HG02840 (cell line): Measurements from ENCODE around the gene NHS.

Source experiments
- ATAC-seq: cut with Tn5 transposase; IDR thresholded peaks from one replicate; pipeline ENCODE4 v1.9.1; 2021; ENCODE audit warnings: mild to moderate bottlenecking, moderate library complexity, moderate number of reproducible peaks; ENCODE audit not compliant: unreplicated experiment, low FRiP score

Gene NHS

DNA sequence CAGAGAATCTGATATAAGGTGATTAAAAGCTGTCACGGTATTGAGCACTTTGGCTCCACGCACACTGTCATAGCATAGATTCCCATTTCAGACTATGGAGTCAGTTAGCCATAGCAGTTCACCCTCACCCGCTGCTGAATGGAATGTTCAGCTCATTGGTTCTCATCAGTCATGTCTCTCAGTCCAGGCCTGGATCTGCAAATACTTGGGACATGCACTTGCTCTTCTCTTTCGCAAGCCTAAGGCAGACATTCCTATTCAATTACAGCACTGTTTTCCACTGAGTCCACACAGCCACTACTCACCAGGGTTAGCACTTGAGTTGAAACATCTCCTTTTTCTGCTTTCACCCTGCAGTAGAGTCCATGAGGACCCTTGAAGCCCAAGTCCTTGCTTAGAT is 331.7 kb downstream of the NHS start:
- ATAC-seq, result no peak

DNA sequence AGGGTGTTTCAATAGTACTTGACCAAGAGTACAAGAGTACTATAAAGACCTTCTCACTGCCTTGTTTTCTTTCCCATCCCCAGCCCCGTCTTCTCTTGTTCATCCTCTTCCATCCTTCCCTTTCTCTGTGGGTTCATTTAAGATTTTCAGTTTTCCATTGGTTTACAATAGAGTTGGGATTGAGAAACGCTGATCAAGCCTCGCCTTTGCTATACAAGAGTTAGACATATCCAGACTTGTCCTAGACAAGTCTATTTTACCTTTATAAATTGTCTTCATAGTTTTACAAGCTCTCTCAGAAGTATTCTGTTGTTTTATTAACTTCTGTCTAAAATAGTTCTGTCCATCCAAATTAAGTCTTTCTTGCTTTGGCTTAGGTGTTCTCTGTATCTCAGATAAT is 332.7 kb downstream of the NHS start:
- no peak for ATAC-seq

DNA sequence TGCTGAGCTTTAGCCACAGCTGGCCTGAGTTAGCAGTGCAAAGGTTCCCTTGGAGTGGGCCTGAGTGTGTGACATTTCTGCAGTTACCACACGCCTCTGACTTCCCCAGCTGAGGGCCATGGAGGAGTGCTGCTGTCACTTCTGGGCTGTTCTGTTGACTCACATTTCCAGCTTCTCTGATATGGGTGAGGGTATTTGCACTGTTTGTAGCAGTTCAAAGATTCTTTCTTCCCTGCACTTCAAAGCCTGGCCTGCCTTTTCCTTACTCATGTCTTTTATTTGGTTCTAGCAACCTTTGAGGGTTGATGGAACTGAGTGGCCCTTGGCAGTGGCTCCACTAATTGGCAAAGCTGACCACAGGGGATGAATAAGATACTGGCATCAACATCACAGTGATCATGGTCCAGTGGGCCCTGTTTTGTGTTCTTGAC is 335.9 kb downstream of the NHS start:
- ATAC-seq, result no peak

DNA sequence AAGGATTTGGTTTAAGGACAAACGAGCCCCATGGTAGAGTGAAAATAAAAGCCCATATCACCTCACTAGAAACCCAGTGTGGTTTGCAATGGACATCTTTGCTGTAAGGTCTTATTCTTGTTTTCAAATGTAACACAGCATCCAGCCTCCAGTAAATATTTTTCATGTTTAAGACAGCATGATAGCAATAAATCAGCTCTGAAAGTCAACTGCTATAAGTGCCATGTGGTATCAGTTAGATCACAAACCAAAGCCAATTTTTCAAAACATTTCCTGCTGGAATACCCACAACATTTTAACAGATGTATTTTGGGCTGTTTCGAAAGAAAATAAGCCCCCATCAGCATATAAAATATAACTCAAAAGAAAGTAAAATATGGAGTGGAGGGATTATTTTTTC is 338.3 kb downstream of the NHS start:
- ATAC-seq, result no peak

DNA sequence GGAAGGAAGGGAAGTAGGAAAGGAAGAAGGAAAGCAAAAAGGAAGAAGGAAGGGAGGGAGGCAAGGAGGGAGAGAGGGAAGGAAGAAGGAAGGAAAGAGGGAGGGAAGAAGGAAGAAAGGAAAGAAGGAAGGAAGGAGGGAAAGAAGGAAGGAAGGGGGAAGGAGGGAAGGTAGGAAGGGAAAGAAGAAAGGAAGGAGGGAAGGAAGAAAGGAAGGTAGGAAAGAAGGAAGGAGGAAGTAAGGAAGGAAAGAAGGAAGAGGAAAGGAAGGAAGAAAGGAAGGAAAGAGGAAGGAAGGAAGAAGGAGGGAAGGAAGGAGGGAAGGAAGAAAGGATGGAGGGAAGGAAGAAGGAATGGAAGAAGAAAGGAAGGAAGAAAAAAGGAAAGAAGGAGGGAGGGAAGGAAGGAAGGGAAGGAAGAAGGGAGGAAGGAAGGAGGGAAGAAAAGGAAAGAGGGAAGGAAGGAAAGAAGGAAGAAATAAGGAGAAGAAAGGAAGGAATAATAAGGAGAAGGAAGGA is 343.7 kb downstream of the NHS start:
- ATAC-seq, result no peak

DNA sequence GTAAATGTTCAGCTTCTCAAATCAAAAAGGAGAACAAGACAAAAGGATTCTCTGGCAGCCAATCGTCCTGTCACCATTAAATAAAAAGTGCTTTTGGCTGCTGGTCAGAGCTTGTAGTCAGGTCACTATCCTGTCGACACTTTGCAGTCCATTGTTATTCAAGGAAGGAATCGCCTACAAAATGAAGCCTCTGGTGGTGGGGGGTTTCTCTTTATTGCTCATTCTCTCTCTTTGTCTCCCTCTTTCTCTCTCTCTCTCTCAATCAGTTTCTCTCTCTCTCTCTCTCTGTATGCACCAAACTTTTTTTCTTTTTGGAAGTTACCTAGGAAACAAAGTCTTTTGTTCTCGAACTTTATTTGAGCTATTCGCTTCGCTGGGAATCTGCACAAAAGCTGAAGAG is 344.7 kb downstream of the NHS start:
- no peak for ATAC-seq

DNA sequence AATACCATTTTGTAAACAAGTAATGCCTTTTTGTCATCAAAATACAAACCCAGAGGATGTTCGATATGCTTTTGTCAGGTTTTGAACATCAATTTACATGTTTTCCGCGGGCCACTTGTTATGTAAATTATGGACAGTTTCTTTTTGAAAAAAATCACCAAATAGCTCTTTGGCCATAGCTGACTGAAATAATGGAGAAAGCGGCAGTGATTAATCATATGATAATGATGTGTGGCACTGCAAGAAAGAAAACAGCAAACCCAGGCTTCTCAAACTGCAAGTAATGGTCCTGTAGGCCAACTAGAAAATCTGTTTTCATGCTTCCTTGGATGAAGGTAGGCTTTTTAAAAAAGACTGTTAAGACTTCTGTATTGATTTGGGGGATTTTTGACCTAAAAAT is 346.7 kb downstream of the NHS start:
- no peak for ATAC-seq

DNA sequence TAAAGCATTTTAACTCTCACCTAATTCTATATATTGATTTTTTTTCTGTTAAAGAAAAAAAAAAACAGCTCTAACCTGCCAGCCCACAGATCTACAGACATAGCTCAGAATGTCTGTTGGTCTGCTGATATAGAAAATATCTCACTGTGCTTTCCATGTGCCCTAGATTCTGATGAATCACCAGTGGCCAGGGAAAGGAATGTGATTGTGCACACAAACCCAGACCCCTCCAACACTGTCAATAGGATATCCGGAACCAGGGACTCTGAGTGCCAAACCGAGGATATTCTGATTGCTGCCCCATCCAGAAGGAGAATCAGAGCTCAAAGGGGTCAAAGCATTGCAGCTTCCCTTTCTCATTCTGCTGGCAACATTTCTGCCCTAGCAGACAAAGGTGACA is 350.2 kb downstream of the NHS start:
- ATAC-seq, result no peak

DNA sequence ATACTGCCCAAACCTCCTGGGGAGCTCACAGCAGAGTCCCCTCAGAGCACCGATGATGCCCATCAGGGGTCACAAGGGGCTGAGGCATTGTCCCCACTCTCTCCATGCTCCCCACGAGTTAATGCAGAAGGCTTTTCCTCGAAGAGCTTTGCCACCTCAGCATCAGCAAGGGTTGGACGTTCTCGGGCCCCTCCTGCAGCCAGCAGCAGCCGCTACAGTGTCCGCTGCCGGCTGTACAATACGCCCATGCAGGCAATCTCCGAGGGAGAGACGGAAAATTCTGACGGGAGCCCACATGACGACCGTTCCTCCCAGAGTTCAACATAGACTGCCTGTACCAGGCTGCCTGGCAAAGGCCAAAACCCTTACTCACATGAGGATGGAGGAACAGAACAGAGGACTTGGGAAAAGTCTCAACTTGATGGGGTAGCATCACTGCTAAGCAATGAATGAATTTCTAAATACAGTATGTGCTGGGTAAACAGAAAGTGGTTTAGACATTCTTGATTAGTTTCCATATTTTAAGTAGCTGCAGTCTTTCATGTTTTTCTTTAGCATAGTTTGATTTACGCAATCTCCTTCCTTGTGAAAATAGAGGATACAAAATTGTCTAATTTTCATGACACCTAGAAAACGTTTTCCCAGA is 357.3 kb downstream of the NHS start:
- ATAC-seq, result no peak

DNA sequence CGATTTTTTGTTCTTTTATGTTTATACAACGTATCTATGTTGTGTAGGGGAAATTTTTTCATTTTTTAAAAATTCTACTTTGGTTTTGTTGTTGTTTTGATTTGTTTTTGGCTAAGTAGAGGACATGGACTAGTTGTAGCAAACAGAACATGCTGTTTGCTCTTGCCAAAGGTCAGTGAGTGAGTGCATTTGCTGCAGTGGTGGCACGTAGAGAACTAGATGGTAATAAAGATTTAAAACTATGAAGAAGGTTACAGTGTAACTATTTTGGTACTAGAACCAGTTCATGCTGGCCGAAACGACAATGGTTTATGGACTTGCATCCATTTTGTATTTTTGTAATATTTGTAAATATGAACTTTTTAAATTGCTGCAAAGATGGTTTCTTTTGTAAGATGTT is 360.4 kb downstream of the NHS start:
- ATAC-seq, result no peak

DNA sequence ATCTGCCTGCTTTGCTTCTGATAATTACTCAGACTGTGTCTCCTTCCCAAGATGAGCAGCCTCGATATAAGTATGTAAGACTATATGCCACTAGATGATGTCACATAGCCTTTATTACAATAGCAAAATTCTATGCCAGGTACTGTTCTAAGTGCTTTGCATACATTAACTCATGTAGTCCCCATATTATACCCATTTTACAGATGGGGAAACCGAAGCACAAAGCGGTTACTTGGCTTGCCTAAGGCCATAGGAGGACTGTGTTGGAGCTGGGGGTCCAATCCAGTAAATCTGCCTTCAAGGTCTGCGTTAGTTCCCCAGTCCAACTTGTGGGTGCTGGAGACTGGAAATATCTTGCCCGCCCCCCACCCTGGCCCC is 361.5 kb downstream of the NHS start:
- ATAC-seq, result no peak

DNA sequence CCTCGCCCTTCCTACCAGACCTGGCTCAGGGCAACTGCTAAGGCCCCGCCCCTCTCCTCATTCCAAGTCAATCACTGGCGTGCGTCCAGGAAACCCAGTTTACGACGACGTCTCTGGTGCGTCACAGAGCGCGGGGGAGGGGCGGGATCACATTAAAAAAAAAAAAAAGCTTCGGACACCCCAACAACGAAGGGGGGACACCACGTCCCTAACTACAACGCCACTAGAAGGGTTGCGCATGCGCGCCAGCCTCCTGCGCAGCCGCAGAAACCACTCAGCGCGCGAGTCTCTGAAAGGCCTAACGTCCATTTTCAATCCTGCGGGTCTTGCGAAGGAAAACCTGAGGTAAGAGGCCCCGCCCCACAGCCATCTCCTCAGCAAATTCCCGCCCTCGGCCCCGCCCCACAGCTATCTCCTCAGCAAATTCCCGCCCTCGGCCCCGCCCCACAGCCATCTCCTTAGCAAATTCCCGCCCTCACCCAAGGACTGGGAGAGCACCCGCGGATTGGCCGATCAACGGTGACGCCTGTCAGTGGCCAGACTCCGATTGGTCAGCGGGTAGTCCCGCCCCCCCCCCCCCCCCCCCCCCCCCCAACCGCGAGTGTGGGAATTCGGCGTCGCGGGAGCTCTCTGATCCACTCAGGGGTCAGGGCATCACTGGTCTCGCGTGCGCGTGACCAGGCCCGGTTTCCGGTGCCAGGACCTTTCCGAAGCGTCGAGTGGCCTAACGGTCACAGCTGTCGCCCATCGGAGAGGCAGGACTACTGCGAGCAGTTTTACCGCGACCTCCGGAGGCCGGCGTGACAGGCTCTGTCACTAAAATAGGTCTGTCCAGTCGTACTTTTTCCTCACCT is 362.1 kb downstream of the NHS start, which contains the start of gene SCML1:
SCML1 (plus strand) TSS at position 638 of the 854 bp plus-strand sequence. CDS start 6,694 bp downstream, outside the sequence.
- ATAC-seq, result peak; percentile 59

DNA sequence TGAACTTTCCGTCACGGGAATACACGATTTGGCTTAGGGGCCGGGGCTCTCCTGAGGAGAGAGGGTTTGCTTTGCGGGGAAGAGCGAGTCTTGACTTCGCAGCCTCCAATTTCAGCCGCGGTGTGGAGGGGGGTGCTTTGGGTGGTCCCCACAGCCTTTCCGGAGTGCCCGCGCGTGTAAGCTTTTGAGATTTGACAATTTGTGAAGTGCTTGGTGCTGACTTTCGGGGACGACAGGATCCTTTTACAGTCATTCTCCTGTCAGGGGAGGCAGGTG is 362.6 kb downstream of the NHS start:
- no peak for ATAC-seq

DNA sequence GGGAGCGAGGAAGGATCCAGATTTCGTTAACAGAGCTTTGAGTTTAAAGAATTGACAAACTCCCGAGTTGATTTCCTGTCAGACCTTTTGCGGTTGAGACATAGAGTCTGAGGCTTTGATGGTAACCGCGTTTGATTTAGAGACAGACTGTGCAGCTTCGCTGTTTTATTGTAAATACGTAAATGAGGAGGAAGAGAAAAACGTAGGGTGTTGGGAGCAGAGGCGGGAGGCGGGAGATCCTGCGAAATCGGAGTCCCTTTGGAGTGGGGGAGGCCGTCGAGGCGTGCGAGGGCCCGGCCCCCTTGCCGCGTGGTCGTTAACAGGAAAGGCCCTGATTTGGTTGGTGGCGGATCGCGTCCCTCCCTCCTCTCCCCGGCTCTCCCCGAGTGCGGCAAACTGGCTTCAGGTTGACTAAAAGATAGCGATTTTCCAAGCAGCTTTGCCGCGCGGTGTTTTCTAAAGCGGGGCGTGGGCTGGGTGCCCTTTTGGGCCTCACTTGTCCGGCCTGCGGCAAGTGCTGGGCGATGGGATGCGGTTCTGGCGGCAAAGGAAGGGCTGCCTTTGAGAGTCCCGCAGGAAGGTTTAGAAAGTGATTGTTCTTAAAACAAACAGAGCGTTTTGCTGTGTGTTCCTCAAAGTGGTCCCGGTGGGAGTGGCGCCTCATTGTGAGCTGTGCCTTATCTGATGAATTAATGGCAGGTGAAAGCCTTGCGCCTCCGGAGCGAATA is 363.1 kb downstream of the NHS start:
- no peak for ATAC-seq

DNA sequence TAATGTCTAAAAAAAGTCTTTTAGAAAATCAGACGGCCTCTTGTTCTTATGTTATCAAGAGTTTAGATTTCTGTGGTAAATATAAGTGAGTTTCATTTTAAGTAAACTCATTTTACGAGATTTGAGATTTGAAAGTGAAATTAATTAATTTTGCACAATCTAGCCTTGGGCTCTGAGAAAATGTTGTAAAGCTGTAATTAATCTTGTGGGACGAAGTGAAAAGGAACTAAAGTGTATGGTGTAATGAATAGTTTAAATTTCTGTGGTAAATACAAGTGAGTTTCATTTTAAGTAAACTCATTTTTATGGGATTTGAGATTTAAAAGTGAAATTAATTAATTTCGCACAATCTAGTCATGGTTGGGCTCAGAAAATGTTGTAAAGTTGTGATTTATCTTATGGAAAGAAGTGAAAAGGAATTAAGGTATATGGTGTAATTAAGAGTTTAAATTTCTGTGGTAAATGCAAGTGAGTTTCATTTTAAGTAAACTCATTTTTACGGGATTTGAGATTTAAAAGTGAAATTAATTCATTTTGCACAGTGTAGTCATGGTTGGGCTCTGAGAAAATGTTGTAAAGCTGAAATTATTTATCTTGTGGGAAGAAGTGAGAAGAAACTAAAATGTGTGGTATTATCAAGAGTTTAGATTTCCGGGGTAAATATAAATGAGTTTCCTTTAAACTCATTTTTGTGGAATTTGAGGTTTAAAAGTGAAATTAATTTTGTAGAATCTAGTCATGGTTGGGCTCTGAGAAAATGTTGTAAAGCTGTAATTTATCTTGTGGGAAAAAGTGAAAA is 363.9 kb downstream of the NHS start:
- ATAC-seq, result no peak

DNA sequence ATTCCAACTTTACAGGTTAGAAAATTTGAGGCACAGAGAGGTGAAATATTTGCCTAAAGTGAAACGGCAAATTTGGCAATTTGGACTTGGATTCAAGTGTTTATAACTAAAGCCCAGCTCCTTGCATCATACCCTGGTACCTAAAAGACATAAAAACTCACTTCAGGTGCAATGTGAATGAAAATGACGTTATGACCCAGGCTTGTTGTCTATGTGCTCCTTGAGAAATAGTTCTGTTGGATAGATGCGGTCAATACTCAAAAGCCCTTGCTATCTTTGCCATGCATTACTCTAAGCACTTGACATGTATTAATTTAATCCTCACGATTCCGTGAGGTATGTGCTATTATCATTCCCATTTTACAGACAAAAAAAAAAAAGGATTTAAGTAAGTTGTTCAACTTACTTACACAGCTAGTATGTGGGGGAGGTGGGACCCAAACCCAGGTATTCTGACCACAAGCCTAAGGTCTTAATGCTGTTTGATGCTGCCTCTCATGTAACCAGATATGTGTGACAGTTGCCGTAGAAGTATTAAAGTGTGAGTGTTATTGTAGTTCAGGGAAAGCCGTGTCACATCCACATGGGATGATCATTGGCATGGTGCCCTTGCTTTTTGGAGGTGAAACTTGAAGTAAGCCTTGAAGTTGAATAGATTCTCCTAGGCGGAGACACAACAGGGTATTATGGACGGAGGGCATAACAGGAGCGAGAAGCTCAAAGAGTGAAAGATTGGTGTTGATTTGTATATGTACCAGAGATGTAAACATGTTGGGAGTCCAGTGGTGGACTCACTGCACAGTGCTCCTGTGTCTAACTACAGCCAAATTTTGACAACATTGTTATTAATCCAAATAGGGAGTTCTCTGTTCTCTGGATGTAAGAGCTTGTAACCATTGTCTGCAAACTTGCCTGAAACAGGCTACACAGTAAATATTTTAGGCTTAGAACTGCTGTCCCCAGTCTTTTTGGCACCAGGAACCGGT is 365.4 kb downstream of the NHS start:
- ATAC-seq, result no peak

DNA sequence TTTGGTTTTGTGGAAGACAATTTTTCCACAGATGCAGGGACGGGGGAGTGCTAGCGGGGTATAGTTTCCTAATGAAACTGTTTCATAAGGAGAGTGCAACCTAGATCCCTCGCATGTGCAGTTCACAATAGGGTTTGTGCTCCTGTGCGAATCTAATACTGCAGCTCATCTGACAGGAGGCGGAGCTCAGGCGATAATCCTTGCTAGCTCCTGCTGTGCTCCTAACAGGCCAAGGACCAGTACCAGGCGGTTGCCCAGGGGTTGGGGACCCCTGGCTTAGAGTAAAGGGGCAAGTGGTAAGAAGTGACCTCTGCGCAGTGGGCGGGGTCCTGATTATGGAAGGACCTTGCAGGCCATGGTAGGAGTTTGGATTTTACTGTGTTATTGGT is 366.1 kb downstream of the NHS start:
- no peak for ATAC-seq

DNA sequence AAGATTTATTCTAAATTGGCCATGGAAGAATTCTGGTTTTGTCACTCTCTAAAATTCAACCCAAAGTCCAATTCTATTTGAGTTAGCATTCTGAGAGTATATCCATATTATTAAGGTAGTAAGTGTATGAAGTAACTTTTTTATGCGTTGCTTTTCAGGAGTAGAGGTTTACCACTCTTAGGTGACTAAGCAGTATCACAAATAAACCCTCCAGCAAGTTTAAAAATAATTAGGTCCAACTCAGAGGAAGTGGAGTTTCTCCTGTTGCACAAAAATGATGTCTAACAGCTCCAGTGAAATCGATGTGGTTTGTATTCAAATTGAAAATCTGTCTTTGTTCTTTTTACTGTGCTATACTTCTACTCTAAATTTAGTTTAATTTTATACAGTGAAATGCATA is 368.9 kb downstream of the NHS start:
- no peak for ATAC-seq

DNA sequence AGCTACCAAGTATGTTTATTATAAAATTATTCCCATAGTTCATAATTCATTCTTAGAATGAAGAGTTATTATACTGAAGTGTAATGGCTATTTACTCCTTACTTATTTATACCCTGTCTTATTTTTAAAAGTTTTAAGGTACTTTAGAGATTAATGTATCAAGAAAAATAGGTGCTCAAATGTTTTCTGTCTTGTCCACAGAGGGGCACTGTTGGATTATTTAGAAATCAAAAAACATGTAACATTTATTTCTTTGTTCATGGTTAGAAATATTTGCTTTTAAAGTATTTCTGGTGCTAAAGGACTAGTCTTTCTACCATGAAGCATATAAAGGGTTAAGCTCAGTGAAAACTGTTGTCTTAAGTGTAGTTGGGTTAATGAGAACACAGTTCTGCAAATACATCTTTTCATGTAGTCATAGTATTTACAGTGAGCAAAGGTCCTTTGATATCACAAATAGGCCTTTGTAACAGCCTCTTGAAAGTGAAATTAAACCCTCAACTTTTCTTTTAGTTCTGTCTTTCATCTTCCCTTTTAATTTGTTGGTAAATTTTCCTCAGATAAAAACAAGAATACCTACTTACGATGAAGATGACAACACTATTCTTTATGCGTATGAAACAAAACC is 370.0 kb downstream of the NHS start:
- ATAC-seq, result no peak
